ENCODE measurements around the gene CPNE8.

The CPNE8 gene

GRCh38 chr12:38872156-38872555 is 33.2 kb downstream of the CPNE8 start:
- Histone ChIP-seq H3K27ac (replicated peaks) (no peak overlapping the region), H3K27me3 (ENCODE audit: insufficient read depth, poor library complexity, severe bottlenecking) (no peaks in the 10 kb centered on the region), H3K4me3 (replicated peaks; ENCODE audit: insufficient read depth, low read length) (no peak overlapping the region)
- DNase-seq (ENCODE audit: low read depth in 1 of 2, low spot score in 1 of 2), result no peak
- TF ChIP-seq SPI1 (IDR thresholded peaks at IDR 0.05; ENCODE audit: borderline replicate concordance, low read depth), result no peak
- TF ChIP-seq CTCF (IDR thresholded peaks at IDR 0.05; ENCODE audit: insufficient read depth, low read length), result no peak
- TF ChIP-seq REST (IDR thresholded peaks at IDR 0.05; ENCODE audit: insufficient replicate concordance, low read depth), result no peak
- no peak for TF ChIP-seq GABPA (IDR thresholded peaks at IDR 0.05; ENCODE audit: low read depth)
- no peak for TF ChIP-seq POLR2AphosphoS5 (IDR thresholded peaks at IDR 0.05; ENCODE audit: low read depth)

GRCh38 chr12:38869036-38869435 is 36.4 kb downstream of the CPNE8 start:
- H3K27ac ChIP-seq (replicated peaks), result no peak overlapping the region
- TF ChIP-seq POLR2AphosphoS5 (IDR thresholded peaks at IDR 0.05; ENCODE audit: low read depth) (no peak), SPI1 (IDR thresholded peaks at IDR 0.05; ENCODE audit: borderline replicate concordance, low read depth) (no peak), CTCF (IDR thresholded peaks at IDR 0.05; ENCODE audit: insufficient read depth, low read length) (no peak), REST (IDR thresholded peaks at IDR 0.05; ENCODE audit: insufficient replicate concordance, low read depth) (no peak), GABPA (IDR thresholded peaks at IDR 0.05; ENCODE audit: low read depth) (no peak)
- DNase-seq (ENCODE audit: low read depth in 1 of 2, low spot score in 1 of 2), result no peak
- no peak overlapping the region for H3K4me3 ChIP-seq (replicated peaks; ENCODE audit: insufficient read depth, low read length)
- H3K27me3 ChIP-seq (ENCODE audit: insufficient read depth, poor library complexity, severe bottlenecking), result no peaks in the 10 kb centered on the region

- H3K27ac ChIP-seq (replicated peaks), result no peak overlapping the region
- TF ChIP-seq SPI1 (IDR thresholded peaks at IDR 0.05; ENCODE audit: borderline replicate concordance, low read depth) (no peak), GABPA (IDR thresholded peaks at IDR 0.05; ENCODE audit: low read depth) (no peak), CTCF (IDR thresholded peaks at IDR 0.05; ENCODE audit: insufficient read depth, low read length) (no peak), POLR2AphosphoS5 (IDR thresholded peaks at IDR 0.05; ENCODE audit: low read depth) (no peak), REST (IDR thresholded peaks at IDR 0.05; ENCODE audit: insufficient replicate concordance, low read depth) (no peak)
- no peaks in the 10 kb centered on the region for H3K27me3 ChIP-seq (ENCODE audit: insufficient read depth, poor library complexity, severe bottlenecking)
- no peak for DNase-seq (ENCODE audit: low read depth in 1 of 2, low spot score in 1 of 2)
- no peak overlapping the region for H3K4me3 ChIP-seq (replicated peaks; ENCODE audit: insufficient read depth, low read length)
These were observed 54.9 kb downstream of the CPNE8 start for GRCh38 chr12:38850461-38850860.

Measured in HL-60 (cell line).